DMS 273 (cell line): ENCODE results near the gene BPGM.
"Not testable (repeated sequence)": the region's sequence is repeated elsewhere in the genome, so short reads cannot be mapped to it uniquely, and the experiment has no call there.

Experiments used
- DNase-seq: peaks from one replicate; lab custom pipeline; 2025; ENCODE audit not compliant: unreplicated experiment; lab: John Stamatoyannopoulos, UW

The BPGM gene

DNA sequence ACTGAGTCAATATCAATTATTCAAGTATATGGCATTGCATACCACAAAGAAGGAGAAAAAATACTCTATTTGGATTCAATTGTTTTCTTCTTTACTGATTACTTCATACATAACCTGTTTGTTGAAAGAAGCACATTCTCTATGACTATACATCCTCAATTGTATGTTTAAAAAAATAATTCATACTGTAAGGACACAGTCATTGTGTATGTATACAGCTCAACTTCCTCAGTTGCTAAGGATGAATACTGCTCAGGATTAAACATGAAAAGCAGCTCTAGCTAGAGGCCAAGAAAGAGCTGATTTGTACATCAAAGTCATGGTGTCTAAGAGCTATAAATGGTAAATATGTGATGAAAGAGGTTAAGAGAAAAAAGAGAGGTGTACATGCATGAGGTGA lies 15.8 kb upstream of the BPGM start:
- DNase-seq, result no peak

DNA sequence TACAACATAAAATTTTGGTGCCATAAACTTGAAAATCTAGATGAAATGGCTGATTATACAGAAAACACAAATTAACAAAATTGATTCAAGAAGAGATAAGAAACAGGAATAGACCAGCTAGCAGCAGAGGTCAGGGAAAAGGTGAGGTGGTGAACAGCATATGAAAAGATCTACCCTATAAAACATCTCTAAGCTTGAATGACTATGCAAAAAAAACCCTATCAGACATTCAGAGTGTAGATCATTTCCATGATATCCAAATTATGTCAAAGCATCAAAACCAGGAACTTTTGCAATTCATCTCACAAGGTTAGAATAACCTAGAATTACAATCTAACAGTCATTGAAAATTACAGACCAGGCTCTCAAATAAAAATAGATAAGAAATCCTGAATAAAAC lies 14.6 kb upstream of the BPGM start:
- DNase-seq, result no peak

DNA sequence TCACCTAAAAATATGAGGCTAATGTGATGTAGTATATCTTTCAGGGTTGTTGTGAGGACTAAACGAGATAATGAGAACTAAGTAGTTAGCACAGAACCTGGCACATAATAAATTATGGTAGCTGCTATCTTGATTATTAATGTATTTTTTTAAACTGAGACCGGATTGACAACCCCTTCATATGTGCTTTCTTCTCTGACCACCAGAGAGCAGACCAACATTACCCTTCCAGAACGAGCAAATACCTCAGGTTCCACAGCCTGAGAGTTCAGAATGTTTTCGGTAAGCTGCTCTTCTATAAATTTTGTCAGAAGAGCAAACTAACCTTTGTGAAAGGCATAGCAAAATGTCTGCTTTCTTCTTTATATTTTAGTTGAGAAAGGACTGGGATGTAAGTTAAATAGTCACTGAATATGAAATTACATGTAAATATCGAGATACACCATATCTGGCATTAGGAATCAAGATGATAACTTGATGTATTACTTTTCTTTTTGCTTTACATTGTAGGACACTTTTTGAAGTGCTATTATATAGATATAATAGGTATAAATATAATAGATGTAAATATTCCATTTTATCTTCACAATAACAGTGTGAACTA lies 13.6 kb upstream of the BPGM start:
- peak; percentile 70 for DNase-seq

DNA sequence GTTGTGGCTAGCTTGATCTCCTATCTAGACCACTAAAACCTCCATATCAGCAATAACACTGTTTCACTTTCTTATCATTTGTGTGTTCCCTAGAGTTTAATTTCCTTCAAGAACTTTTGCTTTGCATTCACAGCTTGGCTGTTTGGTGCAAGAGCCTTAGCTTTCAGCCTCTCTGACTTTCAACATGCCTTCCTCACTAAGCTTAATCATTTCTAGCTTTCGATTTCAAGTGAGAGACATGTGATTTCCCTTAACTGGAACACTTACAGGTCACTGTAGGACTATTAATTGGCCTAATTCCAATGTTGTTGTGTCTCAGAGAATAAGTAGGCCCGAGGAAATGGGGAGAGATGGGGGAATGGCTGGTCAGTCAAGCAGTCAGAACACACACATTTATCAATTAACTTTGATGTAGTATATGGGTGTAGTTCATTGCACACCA lies 10.6 kb upstream of the BPGM start:
- no peak for DNase-seq

DNA sequence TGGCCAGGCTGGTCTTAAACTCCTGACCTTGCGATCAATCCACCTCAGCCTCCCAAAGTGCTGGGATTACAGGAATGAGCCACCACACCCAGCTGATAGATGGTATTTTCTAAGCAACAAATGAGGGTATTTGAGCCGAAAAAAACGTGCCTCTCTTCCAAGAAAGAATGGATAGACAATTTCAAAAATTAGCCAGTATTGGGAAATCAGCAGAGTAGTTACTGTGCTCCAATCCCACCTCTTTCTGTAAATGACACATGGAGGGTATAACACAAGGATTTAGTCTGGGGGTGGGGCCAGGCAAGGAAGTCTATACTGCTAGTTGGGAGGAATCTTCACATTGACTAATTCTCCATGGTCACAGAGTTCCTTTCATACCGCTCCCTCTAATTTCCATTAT lies 9.2 kb upstream of the BPGM start:
- no peak for DNase-seq

DNA sequence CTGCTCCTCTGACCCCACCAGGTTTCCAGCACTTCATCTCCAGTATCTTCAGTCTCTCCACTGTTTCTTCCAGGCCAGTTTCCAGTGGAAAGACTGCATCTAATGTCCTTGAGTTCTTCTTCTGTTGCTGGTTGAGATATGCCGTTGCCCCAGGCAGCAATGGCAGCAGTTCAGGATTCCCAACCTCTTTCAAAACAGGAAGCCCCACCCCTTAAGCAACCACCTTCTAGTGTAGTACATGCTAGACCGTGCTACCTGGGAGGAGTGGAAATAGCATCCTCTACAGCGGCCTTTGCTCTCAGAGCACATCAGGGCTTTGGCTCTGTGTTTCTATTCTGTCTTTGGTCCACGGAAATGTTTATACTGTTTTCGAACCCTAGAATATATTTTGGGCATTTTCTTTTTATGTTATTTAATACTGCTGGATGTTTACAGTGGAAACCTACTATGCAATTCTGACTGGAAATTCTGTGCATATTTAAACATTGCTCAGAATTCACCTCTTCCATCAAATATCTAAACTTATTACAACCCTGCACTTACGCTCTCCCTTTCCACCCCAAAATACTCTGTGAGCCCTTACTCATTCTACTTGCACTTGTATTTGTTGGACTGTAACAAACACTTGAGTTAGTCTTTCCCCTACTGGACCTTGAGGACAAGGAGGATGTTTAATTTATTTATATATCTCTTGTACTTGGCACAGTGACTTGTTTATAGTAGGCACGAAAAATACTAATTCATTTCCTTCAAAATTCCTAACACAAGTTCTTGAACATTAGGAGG lies 8.5 kb upstream of the BPGM start:
- no peak for DNase-seq

DNA sequence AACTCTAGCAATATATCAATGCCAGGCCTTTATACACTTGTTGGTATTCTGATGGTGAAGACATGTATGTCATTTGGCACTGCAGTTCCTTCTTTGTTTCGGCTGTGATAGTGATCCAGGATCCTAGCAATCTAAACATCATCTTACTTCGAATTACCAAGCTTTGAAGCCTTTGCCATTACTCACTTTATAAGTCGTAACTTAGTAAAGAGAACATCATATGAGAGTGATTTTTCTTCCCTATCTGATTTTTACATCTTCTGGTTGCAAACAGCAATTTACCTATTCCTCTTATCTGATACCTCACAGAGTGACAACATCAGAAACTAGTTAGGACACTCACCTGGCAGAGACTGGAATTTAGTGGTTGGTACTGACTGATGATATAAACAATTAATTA lies 7.6 kb upstream of the BPGM start:
- DNase-seq, result no peak

DNA sequence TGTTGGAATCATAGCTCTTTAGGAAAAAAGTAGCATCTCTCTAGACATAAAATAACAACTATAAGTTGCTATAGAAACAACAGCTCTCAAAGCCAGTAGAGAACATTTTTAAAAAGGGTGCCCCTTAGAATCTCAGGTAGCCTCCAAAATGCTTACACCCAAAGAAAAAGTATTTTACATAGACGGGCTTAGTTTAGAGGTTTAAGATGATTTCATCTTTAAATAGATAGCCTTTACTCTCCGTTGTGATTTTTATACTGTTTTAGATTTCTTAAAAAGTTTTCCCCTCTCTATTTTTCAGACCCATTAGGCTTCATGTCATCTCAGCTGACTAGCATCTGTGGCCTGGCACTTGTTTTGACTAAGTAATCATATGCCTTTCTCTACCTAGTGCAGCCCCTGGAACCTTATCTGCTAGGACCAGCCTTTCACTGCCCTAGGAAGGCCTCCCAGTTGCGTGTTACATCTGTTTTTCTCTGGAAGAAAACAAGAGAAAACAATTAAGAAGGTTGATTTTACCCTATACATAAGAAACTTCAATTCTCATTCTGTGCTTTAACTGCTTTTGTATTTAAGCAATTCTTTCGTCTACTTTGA lies 6.9 kb upstream of the BPGM start:
- DNase-seq, result no peak

DNA sequence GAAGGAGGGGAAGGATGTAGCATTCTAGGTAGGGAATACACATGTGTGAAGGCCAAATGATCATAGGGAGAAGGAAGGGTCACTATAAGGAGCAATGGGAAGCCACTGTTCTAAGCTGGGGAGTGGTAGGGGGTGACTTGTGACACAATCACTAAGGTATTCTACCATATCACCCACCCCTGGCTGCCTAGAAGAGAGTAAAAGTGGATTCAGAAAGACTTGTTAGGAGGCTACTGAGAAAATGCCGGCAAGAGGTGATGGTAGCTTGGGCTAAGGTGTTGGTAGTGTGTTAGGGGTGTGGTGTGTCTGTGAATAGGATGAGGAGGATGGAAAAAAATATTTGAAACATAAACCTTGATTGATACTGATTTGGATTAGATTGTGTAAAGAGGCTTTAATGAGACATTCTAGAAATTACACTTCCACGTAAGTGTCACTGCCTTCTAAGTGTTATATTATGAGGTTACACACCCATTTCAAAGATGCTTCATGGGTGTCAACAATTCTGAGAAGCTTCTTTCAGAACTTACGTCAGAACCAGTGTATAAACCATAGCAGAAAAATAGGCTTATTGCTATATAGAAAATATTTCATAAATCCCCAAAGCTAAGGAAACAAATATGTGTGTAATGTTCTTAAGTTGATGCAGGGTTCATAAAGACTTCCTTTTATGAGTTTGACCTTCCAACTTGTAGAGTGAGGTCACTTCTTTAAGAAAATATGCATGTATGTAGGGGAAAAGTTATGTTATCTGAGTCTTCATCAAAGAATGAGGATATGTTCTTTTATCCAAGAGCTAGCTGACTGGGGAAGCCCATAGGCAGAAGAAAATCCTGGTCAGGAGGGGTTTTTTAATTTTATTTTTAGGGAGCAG lies 5.6 kb upstream of the BPGM start:
- DNase-seq, result no peak

DNA sequence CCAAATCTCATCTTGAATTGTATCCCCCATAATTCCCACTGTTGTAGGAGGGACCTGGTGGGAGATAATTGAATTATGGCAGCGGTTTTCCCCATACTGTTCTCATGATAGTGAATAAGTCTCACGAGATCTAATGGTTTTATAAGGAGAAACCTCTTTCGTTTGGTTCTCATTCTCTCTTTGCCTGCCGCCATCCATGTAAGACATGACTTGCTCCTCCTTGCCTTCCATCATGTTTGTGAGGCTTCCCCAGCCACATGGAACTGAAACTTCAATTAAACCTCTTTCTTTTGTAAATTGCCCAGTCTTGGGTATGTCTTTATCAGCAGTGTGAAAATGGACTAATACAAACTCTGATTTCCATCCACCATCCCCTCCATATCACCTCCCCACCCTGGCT lies 4.7 kb upstream of the BPGM start:
- not testable (repeated sequence) for DNase-seq

DNA sequence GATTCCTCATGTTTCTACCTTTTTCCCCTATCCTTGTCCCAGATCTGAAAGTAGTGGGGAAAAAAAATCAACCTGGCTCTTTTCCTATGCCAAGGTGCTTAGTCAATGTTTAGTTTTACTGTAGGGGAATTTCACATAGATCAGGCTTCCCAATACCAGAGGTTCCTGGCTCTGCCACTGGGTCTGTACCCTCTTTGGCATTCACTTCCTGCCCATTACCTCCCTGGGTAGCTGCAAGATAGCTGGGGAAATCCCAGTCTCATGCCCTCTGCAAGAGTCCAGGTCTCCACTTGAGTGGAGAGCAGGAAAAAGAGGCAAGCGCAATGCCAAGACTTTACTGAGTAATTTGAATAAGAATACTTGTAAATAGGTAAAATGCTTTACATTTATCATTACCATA lies 3.5 kb upstream of the BPGM start:
- no peak for DNase-seq

DNA sequence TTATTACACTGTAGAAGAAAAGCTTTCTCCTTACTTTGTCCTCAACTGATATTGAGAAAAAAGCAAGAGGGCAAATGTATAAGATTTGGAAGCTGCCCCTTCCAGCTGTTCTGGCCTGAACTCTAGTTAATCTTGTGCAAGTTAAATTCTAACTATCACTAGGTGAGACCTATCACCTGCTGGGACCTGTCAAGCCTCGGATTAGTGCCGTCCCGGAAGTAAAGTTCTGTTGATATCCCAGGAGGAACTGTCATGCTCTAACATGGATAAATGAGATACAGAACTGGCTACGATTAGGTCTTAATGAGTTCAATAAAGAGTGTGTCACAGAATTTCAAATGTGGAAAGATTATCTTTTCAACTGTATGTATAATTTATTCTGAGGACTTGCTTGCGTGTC lies 1.2 kb upstream of the BPGM start:
- no peak for DNase-seq

DNA sequence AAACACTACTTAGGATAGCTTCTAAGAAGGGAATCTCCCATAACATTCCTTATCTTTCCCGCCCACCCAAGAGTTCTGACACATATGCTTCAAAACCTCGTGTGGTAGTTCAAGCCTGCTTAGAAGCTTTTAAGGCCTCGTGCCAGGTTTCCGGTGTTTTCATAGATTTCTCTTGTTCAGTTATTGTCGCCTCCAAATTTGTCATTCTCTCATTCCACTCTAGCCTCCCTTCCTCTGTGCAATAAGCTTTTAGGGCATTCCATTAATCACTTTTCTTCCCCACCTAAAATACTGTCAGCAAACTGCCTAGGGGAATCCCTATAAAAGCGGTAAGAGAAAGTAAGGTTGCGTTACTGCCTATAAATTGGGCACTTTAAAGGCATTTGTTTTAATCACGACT lies 718 bp upstream of the BPGM start:
- DNase-seq, result peak; percentile 61

DNA sequence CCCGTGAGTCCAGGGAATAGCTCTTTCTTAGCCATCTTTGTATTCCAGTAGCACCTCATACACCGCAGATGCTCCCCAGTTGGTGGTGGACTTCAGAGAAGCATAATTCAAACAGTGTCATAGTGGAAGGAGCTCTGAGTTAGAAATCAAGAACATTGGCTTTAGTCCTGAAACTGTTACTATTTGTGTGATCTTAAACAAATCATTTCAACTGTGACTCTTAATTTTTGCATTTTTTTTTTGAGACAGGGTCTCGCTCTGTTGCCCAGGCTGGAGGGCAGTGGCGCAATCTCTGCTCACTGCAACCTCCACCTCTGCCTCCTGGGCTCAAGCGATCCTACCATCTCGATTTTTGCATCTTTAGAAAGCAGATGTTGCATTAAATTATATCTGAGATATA lies 1.8 kb downstream of the BPGM start:
- DNase-seq, result no peak

DNA sequence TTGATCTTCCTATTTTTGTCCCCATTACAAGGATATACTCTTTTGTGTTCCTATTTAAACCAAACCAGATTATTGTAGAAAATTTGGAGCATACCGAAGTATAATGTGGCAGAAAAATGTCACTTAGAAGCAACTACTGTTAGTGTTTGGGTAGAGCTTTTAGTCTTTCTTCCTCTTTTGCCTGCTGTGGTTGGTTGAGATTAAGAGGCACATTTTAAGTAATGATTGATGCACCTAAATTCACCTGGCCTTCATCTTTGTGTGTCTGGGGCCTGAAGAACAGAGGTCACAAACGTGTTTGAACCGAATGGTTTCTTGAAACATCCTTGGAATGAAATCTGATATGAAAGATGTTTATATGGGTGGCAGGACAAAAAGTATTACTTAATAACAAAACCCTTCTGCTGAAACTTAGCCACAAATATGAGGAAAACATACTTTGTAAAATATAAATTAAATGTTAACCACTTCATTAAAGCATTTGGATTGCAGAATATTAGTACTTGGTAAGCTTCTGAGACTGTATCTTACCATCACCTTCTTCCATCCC lies 2.6 kb downstream of the BPGM start:
- no peak for DNase-seq

DNA sequence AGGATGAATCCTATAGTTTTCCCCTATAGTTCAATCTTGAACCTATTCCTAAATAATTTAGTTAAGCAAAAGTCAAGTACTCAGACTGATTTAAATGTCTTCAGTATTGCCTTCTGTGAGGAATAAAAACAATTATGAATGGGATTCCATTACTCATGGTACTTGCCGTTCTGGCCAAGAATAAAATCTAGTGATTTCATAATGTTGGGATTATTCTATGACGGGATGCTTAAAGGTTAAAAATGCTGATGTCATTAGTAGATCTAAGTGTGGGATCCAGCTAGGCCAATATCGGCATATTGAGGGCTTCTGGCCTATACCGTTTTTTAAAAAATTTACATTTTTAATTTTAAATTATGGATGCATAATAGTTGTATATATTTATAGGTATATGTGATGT lies 5.3 kb downstream of the BPGM start:
- no peak for DNase-seq

DNA sequence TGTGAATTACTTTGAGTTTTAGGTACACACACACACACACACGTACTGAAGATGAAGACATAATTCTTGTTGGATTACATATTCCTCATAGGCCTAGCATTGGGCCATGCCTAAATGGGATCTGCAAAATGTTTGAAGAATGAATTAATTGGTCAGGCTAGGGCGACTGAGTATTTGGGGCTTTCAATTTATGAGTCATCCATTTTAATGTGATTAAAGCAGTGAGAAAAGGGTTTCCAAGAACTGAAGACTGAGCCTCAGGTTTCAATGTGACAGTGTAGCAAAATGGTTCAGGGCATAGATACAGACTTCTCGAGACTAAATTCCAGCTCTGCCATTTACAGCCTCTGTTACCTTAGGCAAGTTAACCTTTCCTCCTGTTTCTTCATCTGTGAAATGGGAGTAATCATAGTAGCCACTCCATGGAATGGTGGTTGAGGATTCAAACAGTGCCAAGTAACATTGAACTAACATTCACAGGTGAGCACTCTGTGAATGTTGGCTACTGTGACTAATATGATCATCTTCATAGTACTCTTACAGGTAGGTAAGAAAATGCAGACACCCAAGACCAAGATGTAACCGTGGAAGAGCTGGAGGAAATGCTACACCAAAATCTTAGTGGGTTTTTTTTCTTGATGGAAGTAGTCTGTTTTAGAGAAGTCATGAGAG lies 7.6 kb downstream of the BPGM start:
- no peak for DNase-seq

DNA sequence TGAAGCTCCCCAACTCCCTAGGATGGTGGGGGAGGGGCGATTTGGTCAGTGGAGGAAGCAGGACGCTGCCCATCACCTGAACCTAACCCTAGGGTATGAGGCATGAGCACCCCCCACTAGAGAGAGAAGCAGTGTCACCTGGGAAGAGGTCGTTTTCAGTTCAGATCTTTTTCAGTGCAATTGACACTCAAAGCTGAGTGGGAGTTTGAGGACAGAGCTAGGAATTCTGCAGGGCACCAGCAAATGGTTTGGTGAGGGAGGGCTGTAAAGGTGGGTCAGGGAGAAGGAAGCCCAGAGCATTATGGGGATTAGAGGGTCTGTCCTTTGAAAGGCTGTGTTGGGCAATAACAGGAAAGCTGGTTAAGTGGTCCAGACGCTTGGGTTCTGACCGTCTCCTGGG lies 10.9 kb downstream of the BPGM start:
- no peak for DNase-seq

DNA sequence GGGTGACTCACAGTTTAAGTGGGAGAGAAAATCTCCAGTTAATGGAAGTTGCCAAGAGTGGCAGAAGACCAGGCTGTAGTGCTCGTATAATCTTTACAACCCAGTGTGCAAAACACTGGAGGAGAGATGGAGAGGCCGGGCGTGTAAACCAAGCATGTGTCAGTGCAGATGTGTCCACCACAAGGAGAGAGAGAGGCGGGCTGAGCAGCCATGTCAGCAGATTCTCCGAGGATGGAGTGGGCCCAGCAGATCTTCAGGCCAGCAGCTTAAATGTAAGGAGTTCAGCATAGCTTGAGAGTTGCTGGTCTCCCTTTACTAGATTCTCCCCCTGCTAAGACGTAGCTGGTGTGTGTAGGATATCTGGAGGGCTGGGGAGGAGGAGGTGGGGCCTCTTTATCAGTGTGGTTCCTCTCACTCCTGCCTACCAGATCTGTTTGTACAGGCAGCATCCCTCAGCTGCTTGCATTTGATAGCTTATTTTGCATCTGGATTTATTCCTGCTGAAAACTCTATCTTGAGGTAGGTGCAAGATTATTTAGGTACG lies 13.7 kb downstream of the BPGM start:
- no peak for DNase-seq

DNA sequence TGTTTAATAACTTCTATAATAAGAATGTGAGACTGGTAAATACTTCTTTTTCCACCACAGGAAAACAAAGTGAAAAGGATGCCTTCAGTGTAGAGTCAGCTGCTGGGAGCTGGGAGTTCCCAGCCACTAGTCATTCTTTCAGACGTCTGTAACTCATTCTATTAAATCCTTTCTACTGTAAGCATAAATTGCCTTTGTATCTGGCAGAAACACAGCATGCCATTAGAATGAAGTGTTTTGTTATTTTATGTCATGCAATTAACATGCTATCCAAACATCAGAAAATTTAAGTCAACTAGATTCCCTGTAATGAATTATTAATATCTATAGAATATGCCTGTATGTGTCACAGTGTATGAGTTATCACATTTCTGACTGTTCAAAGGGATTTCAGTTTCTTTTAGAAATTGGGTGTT lies 14.3 kb downstream of the BPGM start:
- DNase-seq, result no peak
